Measurements from ENCODE around the gene ITSN1.

ITSN1 gene

GRCh38 chr21:33817138-33817537 is 174.8 kb downstream of the ITSN1 start:
- DNase-seq, result no peak

GRCh38 chr21:33817663-33818451 is 175.6 kb downstream of the ITSN1 start:
- DNase-seq, result no peak

- no peak for DNase-seq
These were observed 178.0 kb downstream of the ITSN1 start for GRCh38 chr21:33820230-33820770.

GRCh38 chr21:33820798-33821197 is 178.5 kb downstream of the ITSN1 start:
- DNase-seq, result no peak

GRCh38 chr21:33821503-33822322 is 179.4 kb downstream of the ITSN1 start:
- DNase-seq, result no peak

GRCh38 chr21:33824156-33824941 is 182.0 kb downstream of the ITSN1 start:
- no peak for DNase-seq

GRCh38 chr21:33825419-33825818 is 183.1 kb downstream of the ITSN1 start:
- no peak for DNase-seq

GRCh38 chr21:33825915-33826314 is 183.6 kb downstream of the ITSN1 start:
- DNase-seq, result no peak

- no peak for DNase-seq
These were observed 185.8 kb downstream of the ITSN1 start for GRCh38 chr21:33828083-33828482.

- DNase-seq, result no peak
These were observed 186.3 kb downstream of the ITSN1 start for GRCh38 chr21:33828577-33828976.

- no peak for DNase-seq
These were observed 187.5 kb downstream of the ITSN1 start for GRCh38 chr21:33829844-33830243.

GRCh38 chr21:33831962-33832659 is 189.8 kb downstream of the ITSN1 start:
- DNase-seq, result no peak

- no peak for DNase-seq
These were observed 192.7 kb downstream of the ITSN1 start for GRCh38 chr21:33834801-33835500.

GRCh38 chr21:33835920-33836319 is 193.6 kb downstream of the ITSN1 start:
- no peak for DNase-seq

- no peak for DNase-seq
These were observed 194.1 kb downstream of the ITSN1 start for GRCh38 chr21:33836408-33836807.

GRCh38 chr21:33839167-33839716 is 196.9 kb downstream of the ITSN1 start:
- no peak for DNase-seq

GRCh38 chr21:33839806-33840205 is 197.5 kb downstream of the ITSN1 start:
- no peak for DNase-seq

- DNase-seq, result no peak
These were observed 198.5 kb downstream of the ITSN1 start for GRCh38 chr21:33840771-33841170.

- no peak for DNase-seq
These were observed 199.3 kb downstream of the ITSN1 start for GRCh38 chr21:33841561-33841960.

- no peak for DNase-seq
These were observed 200.9 kb downstream of the ITSN1 start for GRCh38 chr21:33843216-33843615.
